HCEC 1CT (cell line): ENCODE data around the gene EDEM3.
"Not testable (repeated sequence)": the region's sequence is repeated elsewhere in the genome, so short reads cannot be mapped to it uniquely, and the experiment has no call there.

ENCODE experiments used
- DNase-seq: peaks from one replicate; pipeline ENCODE4 v3.0.0-alpha.2; 2017

EDEM3 gene

DNA sequence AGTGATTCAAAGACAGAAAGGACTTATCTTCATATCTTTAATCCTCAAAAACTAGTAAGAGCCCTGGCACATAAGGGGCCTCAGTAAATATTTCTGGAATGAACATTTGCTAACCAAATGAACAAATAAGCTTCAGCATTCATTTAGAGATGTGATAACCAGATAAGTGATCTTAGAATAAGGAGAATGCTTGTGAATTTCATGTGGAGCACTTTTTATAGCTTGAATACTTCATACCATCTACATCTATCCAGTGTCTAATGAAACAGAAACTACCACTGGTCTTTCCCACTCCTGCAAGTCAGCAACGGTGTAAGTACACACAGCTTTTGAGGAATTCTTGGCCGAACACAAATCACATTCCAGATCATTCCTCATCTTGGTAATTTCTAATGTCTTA, 38.5 kb downstream of the EDEM3 start:
- no peak for DNase-seq

DNA sequence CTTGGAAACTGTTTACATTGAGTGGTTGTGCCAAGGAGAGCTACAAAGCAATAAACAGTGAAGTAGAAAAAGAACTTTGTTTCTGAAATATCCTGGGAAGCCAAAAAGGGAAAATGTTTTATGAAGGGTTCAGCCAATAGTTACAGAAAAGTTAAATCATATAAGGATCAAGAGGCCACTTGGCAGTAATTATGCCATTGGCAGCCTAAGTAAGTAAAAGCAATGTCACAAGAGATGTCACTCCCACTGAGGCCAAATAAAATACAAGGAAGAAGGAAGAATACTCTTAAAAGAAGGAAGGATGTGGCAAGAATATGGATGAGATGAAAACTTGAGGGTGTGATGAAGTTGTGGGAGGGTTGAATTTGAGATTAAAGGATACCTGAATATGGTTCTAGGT, 45.2 kb downstream of the EDEM3 start:
- DNase-seq: no peak

DNA sequence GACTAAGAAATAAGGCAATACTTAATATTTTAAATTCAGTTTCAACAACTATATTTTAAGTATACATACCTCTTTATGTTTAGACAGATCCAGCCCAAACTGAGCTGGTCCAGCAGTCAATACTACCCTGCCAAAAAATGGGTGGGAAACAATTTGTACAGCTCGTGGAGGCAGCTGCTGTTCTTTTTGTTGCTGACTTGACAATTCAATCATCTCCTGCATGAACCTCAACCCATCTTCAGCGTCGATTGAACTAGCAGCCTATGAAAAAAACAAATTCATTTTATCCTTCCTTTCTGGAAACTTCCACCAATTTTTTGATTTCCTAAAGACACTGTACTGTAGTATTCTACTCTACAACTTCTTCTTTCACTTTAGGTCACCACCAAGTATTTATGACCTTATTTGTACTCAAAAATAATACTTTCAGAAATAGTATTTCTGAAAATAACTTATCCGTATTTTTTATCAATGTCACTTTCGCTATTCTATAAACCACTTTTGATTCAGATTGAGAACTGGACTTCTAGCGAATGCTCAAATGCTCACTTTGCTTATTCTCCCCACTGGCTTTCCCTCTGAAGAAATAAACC, 46.5 kb downstream of the EDEM3 start:
- DNase-seq: no peak

DNA sequence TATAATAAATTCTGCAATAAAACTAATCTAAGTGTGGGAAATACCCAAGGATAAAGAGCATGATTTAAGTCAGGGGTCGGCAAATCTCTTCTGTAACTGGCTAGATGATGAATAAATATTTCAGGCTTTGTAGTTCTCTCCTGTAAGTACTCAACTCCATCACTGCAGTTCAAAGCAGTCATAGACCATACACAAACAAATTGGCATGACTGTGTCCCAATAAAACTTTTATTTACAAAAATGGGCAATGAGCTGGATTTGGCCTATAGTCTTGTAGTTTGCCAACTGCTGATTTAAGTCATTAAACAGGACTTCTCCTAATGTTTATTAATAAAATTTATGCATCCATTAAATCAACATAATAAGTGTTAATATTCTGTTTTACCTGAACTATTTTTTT, 49.4 kb downstream of the EDEM3 start:
- no peak for DNase-seq

DNA sequence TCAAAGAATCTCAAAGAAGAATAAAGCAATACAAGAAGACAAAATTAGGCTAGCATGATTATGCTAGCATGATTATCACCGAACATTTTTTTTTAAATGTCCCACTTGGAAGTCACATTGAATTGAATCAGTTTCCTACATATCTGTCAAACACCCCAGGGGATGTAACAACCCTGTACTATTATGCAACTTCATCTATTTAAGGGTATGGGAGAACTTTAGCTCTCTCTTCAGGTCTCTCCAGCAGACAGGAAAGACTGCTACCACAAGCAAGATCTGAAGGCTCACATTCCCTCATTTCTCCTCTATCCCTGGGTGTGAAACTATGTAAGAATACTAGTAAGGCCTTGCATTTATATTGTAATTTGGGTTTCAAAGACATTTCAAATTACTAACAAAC, 52.8 kb downstream of the EDEM3 start:
- no peak for DNase-seq

DNA sequence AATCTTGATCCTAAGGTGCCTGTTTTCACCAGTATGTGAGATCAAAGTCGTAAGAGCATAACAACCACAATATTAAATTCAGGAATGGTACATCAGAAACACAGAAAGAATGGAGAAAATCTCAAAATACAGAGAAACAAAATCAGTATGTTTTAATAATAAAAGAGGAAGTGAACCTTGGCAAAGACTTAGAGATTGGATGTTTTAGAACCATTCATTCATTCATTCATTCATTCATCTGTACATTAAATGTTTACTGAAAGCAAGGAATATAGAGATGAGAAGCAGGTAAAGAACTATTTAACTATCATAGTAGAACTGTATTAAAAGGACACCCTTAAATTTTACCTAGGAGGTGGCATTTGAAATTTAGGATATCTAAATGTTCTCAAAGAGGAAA, 55.7 kb downstream of the EDEM3 start:
- no peak for DNase-seq

DNA sequence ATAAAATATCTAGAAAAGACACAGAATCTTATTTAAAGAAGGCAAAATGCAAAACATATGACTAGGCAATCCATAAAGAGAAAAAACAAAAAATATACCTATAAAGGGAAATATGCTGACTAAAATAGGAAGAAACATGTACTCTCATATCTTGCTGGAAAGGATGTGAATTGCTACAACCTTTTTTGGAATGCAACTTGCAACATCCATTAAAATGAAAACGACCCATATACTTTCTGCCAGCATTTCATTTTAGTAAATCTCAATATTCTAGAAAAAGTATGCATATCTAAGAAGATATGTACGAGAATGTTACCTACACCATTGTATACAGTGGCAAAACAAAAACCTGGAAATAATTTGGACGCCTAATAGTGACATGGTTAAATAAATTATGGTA, 56.6 kb downstream of the EDEM3 start:
- no peak for DNase-seq

DNA sequence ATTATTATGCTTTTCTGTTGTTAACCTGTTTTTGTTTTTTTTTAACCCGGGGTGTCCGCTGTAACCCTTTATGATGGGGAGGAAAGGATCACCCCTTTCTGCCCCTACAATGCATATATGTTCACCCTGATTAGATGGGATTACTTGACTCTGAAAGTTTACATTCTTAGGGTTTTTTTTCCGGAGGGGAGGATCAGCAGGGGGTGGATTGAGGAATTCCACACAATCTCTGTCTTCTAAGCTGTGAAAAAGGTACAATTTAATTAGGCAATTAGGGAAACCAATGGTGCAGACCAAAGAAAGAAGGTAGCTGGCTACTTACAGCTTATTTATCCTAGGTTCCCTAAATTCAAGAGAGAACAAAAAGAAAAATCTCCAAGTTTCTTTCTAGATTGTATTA, 58.3 kb downstream of the EDEM3 start:
- no peak for DNase-seq

DNA sequence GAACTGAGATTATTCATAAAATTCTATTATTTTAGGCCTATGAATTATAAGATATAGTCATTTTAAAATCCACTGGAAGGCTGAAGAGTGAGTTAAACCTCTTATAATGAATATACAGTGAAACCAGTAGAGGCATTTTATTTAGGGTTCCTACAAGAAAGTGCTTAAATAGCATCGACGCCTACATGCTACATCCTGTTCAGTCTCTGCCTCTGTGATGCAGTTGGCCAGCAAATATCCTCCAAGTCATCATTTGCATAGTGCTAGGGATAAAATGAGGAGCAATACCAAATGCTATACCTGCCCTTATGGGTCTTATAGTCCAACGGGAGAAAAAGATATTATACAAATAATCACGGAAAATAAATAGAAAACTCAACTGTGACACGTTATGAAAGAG, 59.6 kb downstream of the EDEM3 start:
- DNase-seq: no peak

DNA sequence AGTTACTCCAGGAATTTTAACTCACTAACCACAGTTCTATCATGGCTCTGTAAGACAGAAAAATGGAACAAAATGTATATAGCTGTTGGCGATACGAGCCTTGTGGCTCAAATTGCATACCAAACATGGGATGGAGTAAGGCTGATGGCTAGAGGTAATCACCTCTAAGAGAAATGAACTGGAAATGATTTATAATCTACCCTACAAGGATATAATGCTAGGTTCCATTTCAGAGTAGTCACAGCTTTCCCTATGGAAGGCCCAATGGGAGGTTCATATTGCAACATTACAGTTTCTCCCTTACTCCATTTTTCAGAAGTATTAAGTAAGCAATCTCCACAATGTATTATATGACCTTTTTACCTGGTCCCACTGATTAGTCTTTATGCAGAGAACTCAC, 61.6 kb downstream of the EDEM3 start:
- no peak for DNase-seq

DNA sequence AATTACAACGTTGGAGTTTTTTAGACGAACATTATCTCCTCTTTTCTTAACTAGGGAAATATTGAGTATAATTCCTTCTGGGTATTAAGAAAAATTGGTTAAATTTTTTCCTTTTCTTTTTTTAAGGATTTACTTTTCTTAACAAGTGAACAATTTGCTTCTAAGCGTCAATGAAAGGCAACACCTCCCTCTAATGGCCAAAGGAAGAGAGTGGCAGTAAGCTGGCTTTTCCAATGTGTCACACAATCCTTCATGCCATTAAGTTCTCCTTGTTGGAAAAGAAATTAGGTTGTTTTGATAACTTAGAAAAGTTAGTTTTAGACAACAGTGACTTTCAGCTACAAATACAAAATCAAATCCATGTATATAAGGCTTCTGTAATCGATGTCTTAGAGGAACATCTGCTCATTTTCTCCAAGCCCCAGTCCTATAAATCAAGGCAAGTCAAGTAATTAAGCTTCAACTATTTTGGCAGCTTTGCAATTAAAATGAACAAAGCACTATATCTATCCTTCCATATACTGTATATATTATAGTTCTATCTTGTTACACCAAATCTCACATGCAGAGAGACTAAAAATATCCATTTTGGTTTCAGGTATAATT, 62.8 kb downstream of the EDEM3 start:
- peak; percentile 60 for DNase-seq

DNA sequence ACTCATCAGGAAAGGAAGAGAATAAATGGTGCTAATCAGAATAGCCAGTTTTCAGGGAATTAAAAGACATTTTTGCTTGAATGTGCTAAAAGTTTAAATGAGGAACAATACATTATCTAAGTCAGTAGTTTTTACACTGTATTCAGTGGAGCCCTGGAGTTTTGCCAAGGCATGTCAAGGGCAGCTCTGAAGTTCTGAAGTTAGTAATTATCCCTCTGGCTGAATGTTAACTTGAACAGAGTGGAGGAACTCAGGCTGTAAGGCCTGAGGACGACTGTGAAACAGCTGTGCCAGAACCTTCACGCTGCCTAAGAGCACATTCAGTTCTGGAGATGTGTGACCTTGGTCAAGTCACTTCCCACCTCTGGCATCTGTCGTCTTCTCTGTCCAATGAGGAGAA, 68.1 kb downstream of the EDEM3 start:
- DNase-seq: no peak

DNA sequence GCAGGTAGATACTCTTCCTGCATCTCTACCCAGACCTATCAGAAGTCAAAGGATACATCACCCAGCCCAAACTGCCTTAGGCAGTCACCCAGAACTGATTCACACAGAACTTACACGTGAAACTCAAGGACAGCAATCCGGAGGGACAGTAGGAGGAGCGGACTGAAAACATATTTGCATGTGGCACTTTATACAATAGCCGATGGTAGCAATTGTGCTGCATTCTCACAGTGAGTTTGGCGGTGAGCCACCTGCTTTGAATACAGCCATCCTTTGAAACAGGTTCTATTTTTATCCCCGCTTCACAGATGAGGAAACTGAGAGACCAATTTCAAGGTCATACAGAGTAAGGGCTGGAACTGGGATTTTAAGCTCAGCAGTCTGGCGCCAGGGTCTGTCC, 69.5 kb downstream of the EDEM3 start:
- no peak for DNase-seq

DNA sequence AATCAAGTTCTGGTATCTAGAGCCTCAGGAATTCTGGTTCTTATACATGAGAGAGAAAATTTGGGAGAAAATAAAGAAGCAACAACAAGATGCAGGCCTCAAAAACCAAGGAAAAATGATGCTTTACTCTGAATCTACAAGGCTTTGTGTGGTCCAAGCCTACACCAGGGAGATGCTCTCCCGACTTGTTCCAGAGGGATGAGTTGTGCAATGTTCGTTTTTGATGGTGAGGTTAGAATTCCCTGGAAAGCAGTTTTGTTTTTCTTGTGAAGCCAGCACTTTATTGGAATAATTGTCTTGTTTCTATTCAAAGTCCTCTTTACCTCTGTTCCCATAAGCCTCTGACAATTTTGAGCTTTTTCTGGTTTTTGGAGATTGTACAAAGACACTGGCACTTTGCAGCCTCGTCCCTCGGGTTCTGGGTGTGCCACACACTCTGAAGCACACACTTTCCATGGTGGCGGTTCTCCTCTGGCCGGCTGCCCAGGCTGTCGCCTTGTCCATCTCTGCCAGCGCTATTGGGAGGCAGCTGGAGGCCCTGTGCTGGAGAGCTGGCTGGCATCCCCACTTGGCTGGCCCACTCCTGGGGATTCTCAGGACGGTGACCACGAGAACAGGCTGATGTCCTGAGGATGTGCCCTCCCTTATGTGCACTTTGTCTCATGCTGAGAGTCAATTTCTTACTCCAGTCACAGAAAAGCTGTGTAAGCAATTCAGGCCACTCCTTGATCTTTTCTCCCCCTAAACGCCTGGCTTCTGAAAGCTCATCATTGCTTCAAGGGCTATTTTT, 70.2 kb downstream of the EDEM3 start:
- no peak for DNase-seq

DNA sequence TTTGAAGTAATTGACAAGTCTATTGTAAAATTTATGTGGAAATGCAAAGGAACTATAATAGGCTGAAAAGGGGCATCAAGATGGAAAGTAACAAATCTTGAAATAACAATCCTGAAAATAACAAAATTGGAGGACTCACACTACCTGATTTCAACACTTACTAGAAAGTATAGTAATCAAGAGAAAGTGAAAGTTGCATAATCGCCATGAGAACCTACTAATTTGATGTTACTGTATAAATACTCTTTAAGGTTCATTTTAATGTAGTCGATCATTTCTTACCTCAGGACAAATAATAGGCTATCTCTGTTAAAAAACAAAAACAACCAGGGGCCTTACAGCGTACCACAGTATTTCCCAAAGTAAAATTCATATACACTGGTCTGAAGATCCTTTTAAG, 71.7 kb downstream of the EDEM3 start:
- DNase-seq: no peak

DNA sequence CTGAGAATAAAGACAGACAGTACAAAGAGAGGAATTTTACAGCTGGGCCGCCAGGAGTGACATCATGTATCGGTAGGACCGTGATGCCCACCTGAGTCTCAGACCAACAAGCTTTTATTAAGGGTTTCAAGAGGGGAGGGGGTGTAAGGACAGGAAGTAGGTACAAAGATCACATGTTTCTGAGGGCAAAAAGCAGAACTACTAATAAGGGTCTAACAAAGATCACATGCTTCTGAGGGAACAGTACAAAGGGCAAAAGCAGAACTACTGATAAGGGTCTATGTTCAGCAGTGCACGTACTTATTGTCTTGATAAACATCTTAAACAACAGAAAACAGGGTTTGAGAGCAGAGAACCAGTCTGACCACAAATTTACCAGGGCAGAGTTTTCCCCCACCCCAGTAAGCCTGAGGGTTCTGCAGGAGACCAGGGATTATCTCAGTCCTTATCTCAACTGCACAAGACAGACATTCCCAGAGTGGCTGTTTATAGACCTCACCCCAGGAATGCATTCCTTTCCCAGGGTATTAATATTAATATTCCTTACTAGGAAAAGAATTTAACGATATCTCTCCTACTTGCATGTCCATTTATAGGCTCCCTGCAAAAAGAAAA, 73.9 kb downstream of the EDEM3 start:
- not testable (repeated sequence) for DNase-seq

DNA sequence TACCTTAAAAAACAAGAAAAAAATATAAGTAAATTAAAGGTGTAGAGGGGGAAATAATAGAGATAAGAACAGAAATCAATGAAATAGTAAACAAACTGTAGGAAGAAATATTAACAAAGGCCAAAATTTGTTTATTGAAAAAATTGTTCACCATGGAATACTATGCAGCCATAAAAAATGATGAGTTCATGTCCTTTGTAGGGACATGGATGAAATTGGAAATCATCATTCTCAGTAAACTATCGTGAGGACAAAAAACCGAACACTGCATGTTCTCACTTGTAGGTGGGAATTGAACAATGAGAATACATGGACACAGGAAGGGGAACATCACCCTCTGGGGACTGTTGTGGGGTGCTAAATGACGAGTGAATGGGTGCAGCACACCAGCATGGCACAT, 75.2 kb downstream of the EDEM3 start:
- not testable (repeated sequence) for DNase-seq

DNA sequence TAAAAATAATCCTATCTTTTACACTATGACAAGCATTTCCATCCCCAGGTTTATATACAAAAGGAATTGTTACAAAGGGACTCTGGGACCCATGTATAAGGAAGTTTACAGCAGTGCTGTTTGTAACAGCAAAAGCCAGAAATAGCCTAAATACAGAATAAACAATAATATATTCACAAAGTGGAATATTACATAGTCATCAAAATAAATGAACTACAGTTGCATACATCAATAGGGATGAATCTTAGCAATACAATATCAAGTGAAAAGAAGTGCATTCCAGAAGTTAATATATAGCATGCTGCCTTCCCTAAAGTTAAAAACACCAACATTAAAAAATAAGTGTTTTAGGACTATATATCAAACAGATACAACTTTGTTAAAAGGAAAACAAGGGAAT, 77.3 kb downstream of the EDEM3 start:
- DNase-seq: no peak

DNA sequence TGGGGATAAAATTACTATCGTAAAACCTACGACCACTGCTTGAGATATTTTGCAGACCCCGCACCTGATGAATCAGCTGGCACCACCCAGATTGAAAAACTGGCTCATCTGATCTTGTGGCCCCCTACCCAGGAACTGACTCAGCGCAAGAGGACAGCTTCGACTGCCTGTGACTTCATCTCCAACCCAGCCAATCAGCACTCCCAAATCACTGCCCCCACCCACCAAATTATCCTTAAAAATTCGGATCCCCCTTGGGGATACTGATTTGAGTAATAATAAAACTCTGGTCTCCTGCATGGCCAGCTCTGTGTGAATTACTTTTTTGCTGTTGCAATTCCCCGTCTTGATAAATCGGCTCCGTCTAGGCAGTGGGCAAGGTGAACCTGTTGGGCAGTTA, 81.4 kb downstream of the EDEM3 start:
- no peak for DNase-seq

DNA sequence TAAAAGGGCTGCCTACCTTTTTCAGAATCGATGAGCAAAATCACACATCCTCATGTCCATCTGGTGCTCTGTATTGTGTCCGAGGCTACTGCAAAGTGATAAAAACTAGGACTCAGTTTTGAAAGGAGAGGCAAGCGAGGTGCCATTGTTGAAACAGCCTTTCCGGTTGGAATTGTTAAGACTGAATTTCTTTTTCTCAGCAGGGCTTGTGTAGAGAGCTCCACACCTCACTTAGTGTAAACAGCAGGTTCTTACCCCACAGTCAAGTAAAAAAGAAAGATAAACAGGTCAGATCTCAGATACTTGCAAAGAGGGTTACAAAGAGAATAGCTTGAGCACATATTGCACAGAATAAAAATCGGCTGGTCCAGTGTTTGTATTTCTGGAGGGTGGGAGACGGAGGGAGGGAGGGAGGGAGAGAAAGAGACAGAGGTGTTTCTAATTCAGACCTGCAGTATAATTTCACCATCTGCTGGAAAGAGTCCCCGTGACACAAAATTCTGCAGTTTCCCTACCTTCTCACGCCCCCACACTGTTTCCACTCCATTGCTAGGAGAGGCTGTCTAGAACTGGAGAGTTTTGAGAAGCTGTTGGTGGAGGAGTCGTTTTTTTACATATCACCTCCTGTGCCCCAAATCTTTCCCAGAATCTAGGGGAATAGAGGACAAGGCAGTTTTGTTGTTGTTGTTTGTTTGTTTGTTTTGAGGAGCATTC, 82.5 kb downstream of the EDEM3 start:
- no peak for DNase-seq

DNA sequence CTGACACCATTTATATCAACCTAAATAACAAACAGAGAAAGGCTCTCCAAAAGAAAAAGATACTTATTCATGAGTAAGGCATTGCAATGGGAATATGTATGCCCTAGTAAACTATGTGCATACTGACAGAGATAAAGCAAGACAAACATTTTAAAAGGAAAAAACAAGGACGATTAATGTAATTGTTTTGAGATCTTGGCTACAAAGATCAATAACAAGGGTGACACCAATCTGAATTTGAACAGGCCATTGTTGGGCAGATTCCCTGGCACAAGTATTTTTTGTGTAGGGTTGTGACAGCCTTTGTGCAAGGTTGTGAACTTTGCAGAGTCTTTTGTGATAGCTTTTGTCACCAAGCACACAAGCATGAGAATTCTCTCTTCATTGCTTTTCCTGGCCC, 85.3 kb downstream of the EDEM3 start:
- DNase-seq: no peak

DNA sequence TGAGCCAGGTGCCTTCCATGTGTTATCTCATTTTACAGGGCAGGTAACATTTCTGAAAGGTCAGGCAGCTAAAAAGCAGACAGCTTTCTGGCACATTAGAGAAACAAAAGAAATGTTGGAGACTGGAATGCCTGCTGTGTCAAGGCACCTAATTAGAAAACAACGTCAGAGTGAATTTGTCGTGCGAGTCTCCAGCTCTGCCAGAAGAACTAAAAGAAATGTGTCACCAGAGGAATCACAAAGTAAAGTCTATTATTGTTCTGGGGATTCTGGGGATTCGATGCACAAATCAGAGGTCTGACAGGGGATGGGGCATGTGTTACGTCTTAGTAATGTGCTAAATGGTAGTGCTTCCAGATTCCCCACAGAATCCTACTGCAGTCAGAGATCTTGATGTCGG, 89.3 kb downstream of the EDEM3 start:
- DNase-seq: no peak

DNA sequence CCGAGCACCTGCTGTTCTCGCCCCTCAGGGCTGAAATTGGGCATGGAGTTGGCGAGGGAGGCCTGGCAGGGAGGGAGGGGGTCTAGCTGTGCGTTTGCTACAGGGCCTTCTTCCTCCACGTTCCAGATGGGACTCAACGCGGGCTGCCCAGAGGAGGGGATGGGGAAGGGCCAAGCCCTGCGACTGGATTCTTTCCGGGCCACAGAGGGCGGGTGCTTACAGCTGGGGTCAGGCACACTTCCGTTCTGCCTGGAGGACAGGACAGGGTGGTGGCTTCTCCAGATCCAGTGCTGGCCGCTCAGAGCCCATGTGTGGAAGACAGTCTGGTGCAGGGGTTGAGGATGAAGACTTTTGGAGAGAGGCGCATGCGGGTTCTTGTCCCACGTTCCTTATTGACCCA, 90.0 kb downstream of the EDEM3 start:
- DNase-seq: no peak
